Stimulated activated CD4-positive, alpha-beta T cell treated with anti-CD3 and anti-CD28 coated beads, Interleukin-15, amount 100 ng/mL, for 48 hours (primary cell): Measurements from ENCODE around the gene KCNMB3.

Experiments used
- DNase-seq, 2 donors: peaks; one replicate each; pipeline ENCODE4 v3.0.0-alpha.2; 2020; ENCODE audit warnings: low read depth in 2 of 2

Gene KCNMB3

GRCh38 chr3:179196098-179196497 lies 54.8 kb downstream of the KCNMB3 start:
- DNase-seq, result no peak

GRCh38 chr3:179194931-179195330 lies 56.0 kb downstream of the KCNMB3 start:
- no peak for DNase-seq
